GM12878 (cell line): ENCODE measurements around the gene MBNL1. TPM values are rescaled to one million over a fixed set of nuclear protein-coding genes. Genes with fewer than 3 reads are reported as not detected.

Experiments
- ATAC-seq: fragments of 200-7000 bp; cut with Tn5 transposase; 3 replicates; pipeline ENCODE4 v1.9.1; 2020; ENCODE audit warnings: mild to moderate bottlenecking, moderate library complexity
- BruUV-seq: library from RNA; stranded (reverse); fragments of 400-500 nt; replicated peaks from 2 replicates; lab custom pipeline; 2021; lab: Mats Ljungman, UMichigan
- CTCF ChIA-PET: fragments of 300-600 bp; sonication (Branson Sonifier 250); formaldehyde crosslinking; extraction: SDS; loops from one replicate; lab custom pipeline; 2021; ENCODE audit warnings: inconsistent platforms; lab: Yijun Ruan, JAX
- POLR2A ChIA-PET: fragments of 350-600 bp; formaldehyde crosslinking; extraction: SDS; loops from one replicate; lab custom pipeline; 2021; ENCODE audit warnings: inconsistent platforms; lab: Charles Lee
- RAD21 ChIA-PET: fragments of 300-600 bp; sonication (Branson Sonifier 250); formaldehyde crosslinking; loops from one replicate; lab custom pipeline; 2023; ENCODE audit warnings: antibody characterized with exemption; ENCODE audit not compliant: unreplicated experiment; lab: Charles Lee
- SMC1A ChIA-PET: fragments of 300-600 bp; sonication (Branson Sonifier 250); formaldehyde crosslinking; loops from one replicate; lab custom pipeline; 2023; ENCODE audit not compliant: unreplicated experiment, uncharacterized antibody; lab: Charles Lee
- DNase-seq: peaks from one replicate; pipeline ENCODE4 v3.0.0-alpha.2; 2011; ENCODE audit warnings: low read depth, low spot score
- FAIRE-seq: peaks from 3 replicates; lab custom pipeline; 2011; peaks lifted over from hg19 to GRCh38; lab: Jason Lieb, UNC
- H2AFZ ChIP-seq: 2 replicates; pipeline ENCODE4 v1.6.0; 2011; ENCODE audit warnings: low read depth, low read length, control low read depth; ENCODE audit not compliant: control insufficient read depth
- H3K27ac ChIP-seq: 2 replicates; pipeline ENCODE4 v1.5.1; 2011; ENCODE audit warnings: control low read depth; ENCODE audit not compliant: control insufficient read depth, insufficient read depth
- H3K27me3 ChIP-seq, 2 experiments: replicated peaks in 1 of 2; 2 replicates each; pipeline versions ENCODE4 v1.6.0 to v1.6.1; 2011; ENCODE audit warnings: low read length in 1 of 2; ENCODE audit not compliant: control insufficient read depth in 2 of 2, insufficient read depth in 2 of 2
- H3K36me3 ChIP-seq, 2 experiments: 2 replicates each; pipeline ENCODE4 v1.5.1; 2011; ENCODE audit warnings: low read length in 1 of 2; ENCODE audit not compliant: control insufficient read depth in 2 of 2, insufficient read depth in 2 of 2
- H3K4me1 ChIP-seq: 2 replicates; pipeline ENCODE4 v1.6.1; 2011; ENCODE audit warnings: mild to moderate bottlenecking, low read length, moderate library complexity, mixed read lengths; ENCODE audit not compliant: control insufficient read depth, insufficient read depth
- H3K4me2 ChIP-seq: 2 replicates; pipeline ENCODE4 v1.6.0; 2011; ENCODE audit warnings: control low read depth; ENCODE audit not compliant: control insufficient read depth, insufficient read depth
- H3K4me3 ChIP-seq: fragments of 200-600 bp; sonication (generic); 2 replicates; pipeline ENCODE4 v1.5.1; 2016
- H3K79me2 ChIP-seq: 2 replicates; pipeline ENCODE4 v1.6.0; 2011; ENCODE audit warnings: low read length; ENCODE audit not compliant: control insufficient read depth, insufficient read depth
- H3K9ac ChIP-seq: 2 replicates; pipeline ENCODE4 v1.8.0; 2011; ENCODE audit warnings: low read length, control low read depth, mixed read lengths; ENCODE audit not compliant: control insufficient read depth, insufficient read depth
- H3K9me3 ChIP-seq: replicated peaks from 3 replicates; pipeline ENCODE4 v1.5.1; 2011; ENCODE audit warnings: mild to moderate bottlenecking, low read length; ENCODE audit not compliant: control insufficient read depth, insufficient read depth
- H4K20me1 ChIP-seq: 2 replicates; pipeline ENCODE4 v1.6.0; 2011; ENCODE audit not compliant: control insufficient read depth, insufficient read depth
- CBX5 ChIP-seq: sonication (generic); IDR thresholded peaks from 2 replicates; pipeline ENCODE4 v1.6.1; 2016; ENCODE audit warnings: low read depth, moderate library complexity, mild to moderate bottlenecking, inconsistent platforms
- CREB1 ChIP-seq: IDR thresholded peaks from 2 replicates; pipeline ENCODE4 v1.6.1; 2012; ENCODE audit warnings: low read depth, mild to moderate bottlenecking, inconsistent platforms
- EP300 ChIP-seq, 2 experiments: fragments of 150-350 bp in 1 of 2; IDR thresholded peaks; 2 replicates each; pipeline ENCODE4 v1.6.1; 2011 to 2012; ENCODE audit warnings: low read depth in 2 of 2, low read length in 2 of 2, borderline replicate concordance in 1 of 2, improper control_type of control experiment in 1 of 2, inconsistent platforms in 1 of 2; ENCODE audit not compliant: control insufficient read depth in 1 of 2
- FOXM1 ChIP-seq: IDR thresholded peaks from 2 replicates; pipeline ENCODE4 v1.6.1; 2012; ENCODE audit warnings: low read depth, mild to moderate bottlenecking, inconsistent platforms, low read length, moderate library complexity
- HDAC6 ChIP-seq: fragments of 200-600 bp; sonication (generic); IDR thresholded peaks from one replicate; pipeline ENCODE4 v1.8.0; 2017; ENCODE audit warnings: antibody characterized with exemption; ENCODE audit not compliant: unreplicated experiment
- SIN3A ChIP-seq: IDR thresholded peaks from 2 replicates; pipeline ENCODE4 v1.6.1; 2012; ENCODE audit warnings: low read depth, low read length, improper control_type of control experiment
- SMC3 ChIP-seq: IDR thresholded peaks from 2 replicates; pipeline ENCODE4 v1.6.1; 2011; ENCODE audit warnings: low read length, improper control_type of control experiment, borderline replicate concordance
- SUZ12 ChIP-seq: fragments of 200-600 bp; sonication (generic); IDR thresholded peaks from one replicate; pipeline ENCODE4 v1.6.1; 2018; ENCODE audit warnings: antibody characterized with exemption, mild to moderate bottlenecking; ENCODE audit not compliant: unreplicated experiment
- TBL1XR1 ChIP-seq: IDR thresholded peaks from 2 replicates; pipeline ENCODE4 v1.6.1; 2012; ENCODE audit warnings: low read depth, low read length, improper control_type of control experiment
- WGBS: methylation state at CpG from one replicate; pipeline ENCODE4 v1.1.6; 2016; ENCODE audit warnings: low lambda C conversion rate; ENCODE audit not compliant: insufficient replicate concordance, insufficient coverage; ENCODE audit errors: missing lambda C conversion rate; 5-methylcytosine and 5-hydroxymethylcytosine counted together
- in situ Hi-C: fragments of 300-500 bp; cut with MboI; formaldehyde crosslinking; loops from 9 replicates; pipeline ENCODE4 v1.14.3; 2018; ENCODE audit warnings: mixed read lengths
- intact Hi-C: fragments of 100-400 bp; cut with micrococcal nuclease; formaldehyde crosslinking; loops from one replicate; pipeline ENCODE4 v1.14.2; 2022; ENCODE audit not compliant: unreplicated experiment
- polyA plus RNA-seq, 11 experiments: library from polyadenylated mRNA; depleted of rRNA in 4 of 11; unstranded in 6 of 11; stranded (reverse) in 5 of 11; fragments of >200 nt; fragmentation: Nextera tagmentation in 4 of 11; fragmentation: Illumina TruSeq in 1 of 11; extraction: Ambion mirVana in 4 of 11; extraction: Trizol in 1 of 11; gene quantifications; 1 replicate in 1 of 11; 2 replicates in 10 of 11; pipeline versions ENCODE4 v1.2.1 to v1.2.3, GENCODE V29; 2011 to 2016; ENCODE audit warnings: inconsistent platforms in 2 of 11, missing spikeins in 2 of 11, low read depth in 1 of 11
- total RNA-seq, 4 experiments: library from RNA; depleted of rRNA in 3 of 4; stranded (reverse); fragments of >200 nt in 3 of 4; fragmentation: Illumina TruSeq in 1 of 4; extraction: Trizol in 1 of 4; gene quantifications; 2 replicates each; pipeline versions ENCODE4 v1.2.1 to v1.2.3, GENCODE V29; 2013 to 2021

Gene MBNL1
- total and polyA plus RNA-seq, 10 of the 15 experiments (the other 5 are each of a cell fraction or from before 2014, with no cell fraction given), result 59.6 to 337 (median 143) TPM

DNA sequence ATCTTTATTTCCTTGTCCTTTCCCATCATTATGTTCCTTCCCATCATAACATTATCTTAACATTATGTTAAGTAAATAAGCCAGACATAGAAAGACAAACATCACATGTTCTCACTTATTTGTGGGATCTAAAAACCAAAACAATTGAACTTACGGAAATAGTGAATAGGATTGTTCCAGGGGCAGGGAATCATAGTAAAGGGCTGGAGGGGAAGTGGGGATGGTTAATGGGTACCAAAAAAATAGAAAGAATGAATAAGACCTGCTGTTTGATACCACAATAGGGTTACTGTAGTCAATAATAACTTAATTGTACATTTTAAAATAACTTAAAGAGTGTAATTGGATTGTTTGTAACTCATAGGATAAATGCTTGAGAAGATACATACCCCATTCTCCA lies 36.7 kb upstream of the MBNL1 start (continued):
- TF ChIP-seq CBX5 (no peak), SUZ12 (no peak)

DNA sequence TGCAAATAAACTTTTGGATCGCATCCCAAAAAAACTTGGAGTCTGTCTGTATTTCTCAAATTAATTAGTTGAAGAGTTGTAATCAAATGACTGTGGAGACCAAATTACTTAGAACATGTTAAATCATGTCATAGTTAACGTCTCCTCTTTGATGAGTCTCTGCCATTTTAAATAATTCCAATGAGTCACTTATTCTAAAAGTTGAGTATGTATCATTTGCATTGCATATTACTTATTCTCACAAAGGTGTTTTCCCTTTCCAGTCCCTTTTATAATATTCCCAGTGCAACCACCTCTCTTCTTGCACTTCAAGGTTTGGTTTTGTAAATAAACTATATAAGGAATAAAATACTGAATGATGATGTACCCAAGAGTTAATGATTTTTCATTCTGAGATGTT lies 36.0 kb upstream of the MBNL1 start:
- Histone ChIP-seq H3K79me2 (no peaks in the 10 kb centered on the region), H3K9me3 (peaks cover 2% of the 10 kb centered on the region; the same call in 2 of the 3 replicates), H3K4me3 (no peak overlapping the region), H3K36me3 (no peaks in the 10 kb centered on the region), H2AFZ (no peak overlapping the region), H3K9ac (no peak overlapping the region), H3K27ac (no peak overlapping the region), H3K4me2 (no peak overlapping the region), H3K27me3 (no peaks in the 10 kb centered on the region), H3K4me1 (no peaks in the 10 kb centered on the region), H4K20me1 (no peaks in the 10 kb centered on the region)
- ChIA-PET POLR2A (interaction anchor here (1.7 kb wide), 1 partner anchor 23 kb away, joined by 4 read pairs; no protein-coding TSS in a partner anchor), SMC1A (interaction anchor here (0.9 to 2.3 kb wide), 8 partner anchors 14 to 211 kb away, joined by 3 to 12 read pairs (median 4); no protein-coding TSS in a partner anchor), RAD21 (interaction anchor here (1.1 to 1.8 kb wide), 3 partner anchors 8 to 49 kb away, joined by 3 to 6 read pairs (median 3); no protein-coding TSS in a partner anchor), CTCF (interaction anchor here (1.1 to 2.2 kb wide), 2 partner anchors 29 to 211 kb away, joined by 3 to 5 read pairs; no protein-coding TSS in a partner anchor)
- DNase-seq, result no peak
- no peak for TF ChIP-seq TBL1XR1
- no peak for TF ChIP-seq EP300 (IDR thresholded peaks at IDR 0.05; ENCODE audit: borderline replicate concordance in 1 of 2, control insufficient read depth in 1 of 2, low read depth in 2 of 2, low read length in 2 of 2)
- no peak for TF ChIP-seq HDAC6
- TF ChIP-seq CREB1, result no peak
- no peak for TF ChIP-seq FOXM1
- TF ChIP-seq SIN3A, result no peak
- no peak for TF ChIP-seq SMC3
- no peak for ATAC-seq
- WGBS, result 55% methylated on average over 2 of the region's 2 CpGs
- FAIRE-seq, result no peak
- BruUV-seq, result no TSS peak
- in situ Hi-C loops (no loop called here), intact Hi-C loops (no loop called here)
